ENCODE measurements around the gene CAPN2. TPM values are rescaled to one million over a fixed set of nuclear protein-coding genes. Genes with fewer than 3 reads are reported as not detected.
A peak's percentile ranks its signal among the peaks of the same experiment; 100 is the strongest.

Gene CAPN2
- total and polyA plus RNA-seq, 10 donors, result 20.5 to 106 (median 82.0) TPM

DNA sequence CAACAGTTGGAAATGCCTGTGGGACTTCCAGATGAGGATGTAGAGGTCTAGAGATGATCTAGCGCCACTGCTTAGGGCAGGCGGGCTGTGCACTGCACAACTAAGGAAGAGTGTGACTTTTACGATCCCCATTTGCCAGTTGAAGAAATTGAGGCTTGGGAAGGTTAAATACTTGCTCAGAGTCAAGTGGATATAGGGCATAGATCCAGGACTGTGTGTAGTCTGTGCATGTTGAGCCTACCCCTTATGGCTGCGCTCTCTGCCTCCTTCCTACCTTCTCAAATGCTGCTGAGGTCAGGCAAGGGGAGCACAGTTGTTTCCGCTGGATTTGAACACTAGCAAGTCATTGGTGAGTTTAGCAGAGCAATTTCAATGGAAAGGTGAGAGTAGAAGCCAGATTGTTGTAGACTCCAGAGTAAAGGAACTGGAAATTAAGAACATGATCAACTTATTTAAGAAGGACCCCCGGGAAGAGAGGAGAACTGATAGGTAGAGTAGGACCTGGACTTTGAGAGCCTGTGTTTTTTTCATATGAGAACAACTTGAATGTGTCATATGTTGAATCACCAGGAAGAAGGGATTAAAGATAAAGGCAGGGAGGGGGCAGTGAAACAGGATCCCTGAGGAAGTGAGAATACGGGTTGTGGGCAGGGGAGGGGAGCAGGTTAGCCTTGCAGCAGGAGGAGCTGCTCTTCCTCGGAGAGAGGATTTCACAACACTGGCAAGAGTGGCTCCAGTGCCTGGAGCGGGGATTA, 2.7 kb downstream of the CAPN2 start:
- Histone ChIP-seq H3K27me3 (replicated peaks in 1 of 7) (no peaks in the 10 kb centered on the region), H3K4me1 (peaks cover 37 to 87% (median 67%) of the 10 kb centered on the region in 6 donors), H3K9me3 (no peaks in the 10 kb centered on the region), H3K36me3 (peaks cover 0 to 30% (median 19%) of the 10 kb centered on the region in 6 donors), H3K4me3 (peak overlapping the region in 1 of 8 donors; percentile 21), H3K27ac (peak overlapping the region; percentile 21 to 97 (median 73))
- TF ChIP-seq POLR2A (IDR thresholded peaks at IDR 0.05) (no peak), POLR2AphosphoS5 (IDR thresholded peaks at IDR 0.05) (no peak)
- TF ChIP-seq, protein P1, sequence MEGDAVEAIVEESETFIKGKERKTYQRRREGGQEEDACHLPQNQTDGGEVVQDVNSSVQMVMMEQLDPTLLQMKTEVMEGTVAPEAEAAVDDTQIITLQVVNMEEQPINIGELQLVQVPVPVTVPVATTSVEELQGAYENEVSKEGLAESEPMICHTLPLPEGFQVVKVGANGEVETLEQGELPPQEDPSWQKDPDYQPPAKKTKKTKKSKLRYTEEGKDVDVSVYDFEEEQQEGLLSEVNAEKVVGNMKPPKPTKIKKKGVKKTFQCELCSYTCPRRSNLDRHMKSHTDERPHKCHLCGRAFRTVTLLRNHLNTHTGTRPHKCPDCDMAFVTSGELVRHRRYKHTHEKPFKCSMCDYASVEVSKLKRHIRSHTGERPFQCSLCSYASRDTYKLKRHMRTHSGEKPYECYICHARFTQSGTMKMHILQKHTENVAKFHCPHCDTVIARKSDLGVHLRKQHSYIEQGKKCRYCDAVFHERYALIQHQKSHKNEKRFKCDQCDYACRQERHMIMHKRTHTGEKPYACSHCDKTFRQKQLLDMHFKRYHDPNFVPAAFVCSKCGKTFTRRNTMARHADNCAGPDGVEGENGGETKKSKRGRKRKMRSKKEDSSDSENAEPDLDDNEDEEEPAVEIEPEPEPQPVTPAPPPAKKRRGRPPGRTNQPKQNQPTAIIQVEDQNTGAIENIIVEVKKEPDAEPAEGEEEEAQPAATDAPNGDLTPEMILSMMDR (IDR thresholded peaks at IDR 0.05 in 8 of 11, conservative IDR thresholded peaks at IDR 0.05 in 3 of 11), result no peak
- intact Hi-C loops (cut with DNase I; ENCODE audit: low total_unique reads), result loop anchor here (5.0 to 10.0 kb wide), 2 partner anchors 32 to 130 kb away; partner anchors contain the start of gene TP53BP2
- no peak for DNase-seq
- WGBS, 5 donors, result 62 to 76% (median 66%) methylated on average over 9 of the region's 9 CpGs

DNA sequence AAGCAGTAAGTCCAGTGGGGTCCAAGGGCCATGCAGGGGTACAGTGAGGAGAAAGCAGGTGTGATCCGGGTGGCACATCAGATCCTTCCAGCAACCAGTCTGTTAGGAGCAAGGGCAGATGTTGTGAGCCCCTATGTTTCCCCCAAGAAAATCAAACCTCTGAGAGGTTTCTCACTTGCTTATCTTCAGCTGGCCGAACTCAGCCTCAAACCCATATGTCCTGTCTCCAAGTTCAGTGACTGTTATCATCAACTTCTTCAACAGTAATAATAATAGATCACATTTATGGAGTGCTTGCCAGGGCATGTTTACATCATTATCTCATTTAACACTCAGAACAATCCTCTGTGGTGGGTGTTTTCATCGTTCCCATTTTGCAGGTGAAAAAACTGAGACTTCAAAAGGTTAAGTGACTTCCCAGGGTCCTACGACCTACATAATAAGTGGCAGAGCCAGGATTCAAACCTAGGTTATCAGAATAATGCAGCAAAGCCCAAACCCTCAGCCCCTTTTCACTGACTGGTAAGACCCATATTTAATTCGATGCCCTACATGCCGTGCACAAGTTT, 3.3 kb downstream of the CAPN2 start:
- 58 to 85% (median 74%) methylated on average over 6 of the region's 6 CpGs for WGBS, 5 donors
- H3K36me3 ChIP-seq, result peaks cover 0 to 36% (median 19%) of the 10 kb centered on the region in 6 donors
- no peaks in the 10 kb centered on the region for H3K27me3 ChIP-seq (replicated peaks in 1 of 7)
- no peaks in the 10 kb centered on the region for H3K9me3 ChIP-seq
- no peak for TF ChIP-seq POLR2A (IDR thresholded peaks at IDR 0.05)
- H3K27ac ChIP-seq, result peak overlapping the region; percentile 21 to 97 (median 73)
- H3K4me1 ChIP-seq, result peaks cover 37 to 92% (median 71%) of the 10 kb centered on the region in 6 donors
- no peak for DNase-seq
- intact Hi-C loops (cut with DNase I; ENCODE audit: low total_unique reads), result loop anchor here (10.0 kb wide), 1 partner anchor 129 kb away; the partner anchor contains the start of gene TP53BP2
- peak overlapping the region in 2 of 8 donors; percentile 1 to 44 for H3K4me3 ChIP-seq

DNA sequence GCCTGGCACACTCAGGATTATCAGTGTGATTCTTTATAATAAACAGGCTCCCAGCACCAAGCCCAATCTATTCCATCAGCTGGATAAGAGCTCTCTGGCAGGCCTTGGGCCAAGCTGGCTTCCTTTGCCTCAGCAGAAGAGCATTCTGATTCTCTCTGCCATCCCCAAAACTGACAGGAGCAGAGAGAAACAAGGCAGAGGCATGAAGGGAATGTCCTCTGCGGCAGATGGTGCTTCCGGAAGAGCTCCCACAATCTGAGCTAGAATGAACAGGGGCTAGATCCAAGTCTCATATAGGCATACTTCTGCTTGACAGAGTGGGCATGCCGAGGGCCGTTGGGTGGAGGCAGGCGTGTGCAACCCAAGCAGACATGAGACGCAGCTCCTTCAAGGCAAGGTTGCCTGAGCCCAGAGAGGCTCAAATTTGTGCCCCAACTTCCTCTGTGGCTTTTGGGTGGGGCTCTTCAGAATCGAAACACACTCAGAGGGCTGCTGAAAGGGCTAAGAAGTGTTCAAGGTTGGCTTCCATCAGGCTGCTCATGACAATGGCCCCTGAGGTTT, 4.0 kb downstream of the CAPN2 start:
- Histone ChIP-seq H3K27me3 (replicated peaks in 1 of 7) (no peaks in the 10 kb centered on the region), H3K36me3 (peaks cover 0 to 43% (median 19%) of the 10 kb centered on the region in 6 donors), H3K4me1 (peaks cover 41 to 93% (median 75%) of the 10 kb centered on the region in 6 donors), H3K9me3 (no peaks in the 10 kb centered on the region), H3K4me3 (peak overlapping the region in 2 of 8 donors; percentile 1 to 44), H3K27ac (peak overlapping the region in 7 of 8 donors; percentile 21 to 97 (median 75))
- no peak for TF ChIP-seq POLR2A (IDR thresholded peaks at IDR 0.05)
- peak in 2 of 3 donors; percentile 50 to 65 for TF ChIP-seq POLR2AphosphoS5 (IDR thresholded peaks at IDR 0.05)
- DNase-seq, result peak; percentile 82
- WGBS, 5 donors, result 16 to 45% (median 23%) methylated on average over 2 to 7 of the region's 7 CpGs
- intact Hi-C loops (cut with DNase I; ENCODE audit: low total_unique reads), result loop anchor here (10.0 kb wide), 1 partner anchor 128 kb away; the partner anchor contains the start of gene TP53BP2

DNA sequence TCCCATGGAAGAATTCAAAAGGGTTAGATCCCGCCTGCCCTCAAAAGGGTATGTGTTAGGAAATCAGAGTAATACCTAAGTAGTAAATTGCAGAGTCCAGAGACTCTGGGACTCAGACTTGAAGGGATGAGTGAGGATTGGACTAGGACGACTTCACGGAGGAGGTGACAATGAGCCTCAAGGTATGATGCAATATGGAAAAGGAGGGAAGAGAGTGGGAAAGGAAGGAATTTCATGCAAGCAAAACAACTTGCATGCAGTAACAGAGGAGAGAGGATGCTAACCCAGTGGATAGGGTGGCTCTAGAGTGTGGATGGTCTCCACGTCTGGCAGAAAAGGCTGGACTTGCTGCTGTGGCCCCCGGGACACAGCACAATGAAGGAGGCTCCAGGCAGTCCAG, 4.8 kb downstream of the CAPN2 start:
- Histone ChIP-seq H3K36me3 (peaks cover 0 to 48% (median 19%) of the 10 kb centered on the region in 6 donors), H3K27ac (peak overlapping the region in 6 of 8 donors; percentile 21 to 97 (median 78)), H3K4me1 (peaks cover 41 to 92% (median 70%) of the 10 kb centered on the region in 6 donors), H3K27me3 (replicated peaks in 1 of 7) (no peaks in the 10 kb centered on the region), H3K9me3 (no peaks in the 10 kb centered on the region), H3K4me3 (no peak overlapping the region)
- no peak for DNase-seq
- TF ChIP-seq, protein P1 (IDR thresholded peaks at IDR 0.05 in 8 of 11, conservative IDR thresholded peaks at IDR 0.05 in 3 of 11), result no peak
- TF ChIP-seq POLR2A (IDR thresholded peaks at IDR 0.05), result no peak
- TF ChIP-seq POLR2AphosphoS5 (IDR thresholded peaks at IDR 0.05), result no peak
- 90 to 96% (median 91%) methylated on average over 5 of the region's 5 CpGs for WGBS, 5 donors
- intact Hi-C loops (cut with DNase I; ENCODE audit: low total_unique reads), result loop anchor here (10.0 kb wide), 1 partner anchor 128 kb away; the partner anchor contains the start of gene TP53BP2

Measured in spleen (tissue), 11 donors.